ENCODE measurements around the gene ME3.
A peak's percentile ranks its signal among the peaks of the same experiment; 100 is the strongest.

The ME3 gene

GRCh38 chr11:86460461-86461385, 211.7 kb downstream of the ME3 start:
- no peak for DNase-seq (ENCODE audit: low spot score)

GRCh38 chr11:86459682-86460460, 212.5 kb downstream of the ME3 start:
- DNase-seq (ENCODE audit: low spot score): peak; percentile 30

GRCh38 chr11:86459002-86459385, 213.4 kb downstream of the ME3 start:
- no peak for DNase-seq (ENCODE audit: low spot score)

GRCh38 chr11:86458294-86459001, 214.0 kb downstream of the ME3 start:
- no peak for DNase-seq (ENCODE audit: low spot score)

- peak; percentile 83 for DNase-seq (ENCODE audit: low spot score)
Measured at GRCh38 chr11:86456075-86456939, 216.1 kb downstream of the ME3 start.

- no peak for DNase-seq (ENCODE audit: low spot score)
Measured at GRCh38 chr11:86453290-86454030, 219.0 kb downstream of the ME3 start.

GRCh38 chr11:86449993-86450629, 222.3 kb downstream of the ME3 start:
- no peak for DNase-seq (ENCODE audit: low spot score)

- DNase-seq (ENCODE audit: low spot score): no peak
Measured at GRCh38 chr11:86447763-86448480, 224.5 kb downstream of the ME3 start.

GRCh38 chr11:86446924-86447285, 225.5 kb downstream of the ME3 start:
- DNase-seq (ENCODE audit: low spot score): no peak

- no peak for DNase-seq (ENCODE audit: low spot score)
Measured at GRCh38 chr11:86446163-86446923, 226.1 kb downstream of the ME3 start.

- no peak for DNase-seq (ENCODE audit: low spot score)
Measured at GRCh38 chr11:86444981-86445380, 227.4 kb downstream of the ME3 start.

- DNase-seq (ENCODE audit: low spot score): no peak
Measured at GRCh38 chr11:86443415-86443814, 229.0 kb downstream of the ME3 start.

GRCh38 chr11:86442827-86443226, 229.6 kb downstream of the ME3 start:
- no peak for DNase-seq (ENCODE audit: low spot score)

GRCh38 chr11:86442420-86442819, 230.0 kb downstream of the ME3 start:
- DNase-seq (ENCODE audit: low spot score): no peak

GRCh38 chr11:86440843-86441242, 231.6 kb downstream of the ME3 start:
- DNase-seq (ENCODE audit: low spot score): no peak

GRCh38 chr11:86440305-86440716, 232.1 kb downstream of the ME3 start:
- DNase-seq (ENCODE audit: low spot score): no peak

- DNase-seq (ENCODE audit: low spot score): no peak
Measured at GRCh38 chr11:86438685-86439084, 233.7 kb downstream of the ME3 start.

GRCh38 chr11:86435711-86436110, 236.7 kb downstream of the ME3 start:
- no peak for DNase-seq (ENCODE audit: low spot score)

All from pons (tissue), 1 donor.